Esophagus muscularis mucosa (tissue), 3 donors: Measurements from ENCODE around the gene KCNA1.

ENCODE experiments used
- CTCF ChIP-seq, 3 experiments: fragments of 200-600 bp in 2 of 3; fragments of 450-650 bp in 1 of 3; sonication (generic) in 2 of 3; IDR thresholded peaks; one replicate each; pipeline ENCODE4 v1.5.1; 2017 to 2019; ENCODE audit warnings: antibody characterized with exemption in 3 of 3, mild to moderate bottlenecking in 2 of 3, moderate library complexity in 1 of 3
- POLR2AphosphoS5 ChIP-seq, 2 donors: sonication (generic); formaldehyde crosslinking; IDR thresholded peaks; one replicate each; pipeline ENCODE4 v1.6.1; 2017; ENCODE audit warnings: antibody characterized with exemption in 2 of 2

DNA sequence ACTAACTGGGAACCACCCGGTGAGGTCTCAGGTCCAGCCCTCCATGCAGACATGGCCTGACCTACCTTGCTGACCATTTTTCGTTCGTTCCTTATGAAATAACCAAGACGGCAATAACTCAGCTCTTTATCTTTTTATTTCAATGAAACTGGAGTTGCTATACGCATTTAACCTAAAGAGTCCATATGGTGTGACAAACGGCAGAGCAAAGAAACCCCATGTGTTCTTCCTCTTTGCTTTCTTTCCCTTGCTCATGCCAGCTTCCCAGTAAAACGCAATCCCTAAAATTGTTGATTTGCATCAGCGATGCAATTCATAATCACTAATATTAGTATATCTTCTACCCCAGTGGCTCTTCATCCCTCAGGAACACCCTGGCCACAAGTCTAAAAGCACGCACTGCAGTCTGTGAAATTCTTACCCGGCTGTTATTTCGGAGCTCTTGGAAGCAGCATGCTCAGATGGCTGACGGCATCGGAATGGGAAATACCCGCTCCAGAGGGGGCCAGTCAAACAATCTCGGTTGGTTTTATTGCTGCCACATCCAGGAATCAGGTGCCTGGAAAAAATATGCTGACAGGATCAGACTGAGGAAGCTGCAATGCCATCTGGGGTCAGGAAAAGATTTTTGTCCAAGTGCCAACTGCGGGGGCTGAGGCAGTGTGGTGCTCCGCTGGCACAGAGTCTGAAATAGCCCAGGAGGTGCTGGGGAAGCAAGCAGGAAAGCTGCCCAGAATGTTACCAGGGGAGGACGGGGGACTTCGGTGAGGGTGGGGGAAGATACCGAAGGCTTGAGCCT lies 28.2 kb upstream of the KCNA1 start:
- TF ChIP-seq CTCF (IDR thresholded peaks at IDR 0.05), result no peak
- no peak for TF ChIP-seq POLR2AphosphoS5 (IDR thresholded peaks at IDR 0.05)
